Esophagus squamous epithelium (tissue), 4 donors: ENCODE data around the gene XG.
"Not testable (repeated sequence)": the region's sequence is repeated elsewhere in the genome, so short reads cannot be mapped to it uniquely, and the experiment has no call there.

Source experiments
- CTCF ChIP-seq, 6 experiments: fragments of 450-650 bp in 4 of 6; fragments of 200-600 bp in 2 of 6; sonication (generic) in 2 of 6; IDR thresholded peaks; one replicate each; pipeline ENCODE4 v1.5.1; 2016 to 2019; ENCODE audit warnings: antibody characterized with exemption in 6 of 6, mild to moderate bottlenecking in 4 of 6, moderate library complexity in 4 of 6
- POLR2A ChIP-seq, 4 donors: fragments of 450-650 bp; IDR thresholded peaks; one replicate each; pipeline ENCODE4 v1.6.1; 2017; ENCODE audit warnings: antibody characterized with exemption in 4 of 4, mild to moderate bottlenecking in 4 of 4, moderate library complexity in 3 of 4

DNA sequence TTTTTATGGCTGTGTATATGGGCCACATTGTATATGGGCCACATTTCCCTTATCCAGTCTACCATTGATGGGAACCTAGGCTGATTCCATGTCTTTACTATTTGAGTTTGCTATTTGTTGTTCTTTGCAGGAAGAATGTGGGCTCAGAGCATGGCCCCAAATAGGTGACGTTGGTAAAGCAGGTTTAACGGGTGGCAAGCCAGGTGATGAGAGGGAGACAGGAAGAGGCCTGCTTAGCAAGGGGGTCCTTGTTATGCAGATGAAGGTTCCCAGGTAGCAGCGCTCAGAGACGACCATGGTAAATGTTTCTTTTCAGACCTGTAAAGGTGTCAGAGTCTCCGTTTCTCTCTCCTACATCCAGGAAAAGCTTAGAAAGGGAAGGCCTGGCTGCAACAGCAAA, 48.1 kb downstream of the XG start:
- TF ChIP-seq CTCF, POLR2A (IDR thresholded peaks at IDR 0.05): not testable (repeated sequence)
